H4 (cell line): ENCODE data around the gene DOP1B. TPM values are rescaled to one million over a fixed set of nuclear protein-coding genes. Genes with fewer than 3 reads are reported as not detected.
"Not testable (repeated sequence)": the region's sequence is repeated elsewhere in the genome, so short reads cannot be mapped to it uniquely, and the experiment has no call there.

Experiments used
- DNase-seq: peaks from one replicate; pipeline ENCODE4 v3.0.0-alpha.2; 2015; ENCODE audit warnings: low spot score
- total RNA-seq: library from RNA; depleted of rRNA; stranded (reverse); fragments of >200 nt; shearing (Covaris generic); gene quantifications from 2 replicates; pipeline ENCODE4 v1.2.3, GENCODE V29; 2014

The DOP1B gene
- total RNA-seq, 1 experiment from 2014 or later: 1.5 TPM

- peak; percentile 48 for DNase-seq
Measured at GRCh38 chr21:36134803-36135390, 21.7 kb upstream of the DOP1B start, which contains the start of gene CBR3. Gene CBR3 (plus strand): TSS chr21:36135079. CDS start chr21:36135193, 114 bp downstream.

GRCh38 chr21:36135391-36136102 is 21.1 kb upstream of the DOP1B start:
- peak; percentile 87 for DNase-seq

GRCh38 chr21:36139791-36140190 is 16.8 kb upstream of the DOP1B start:
- not testable (repeated sequence) for DNase-seq

GRCh38 chr21:36141513-36141925 is 15.1 kb upstream of the DOP1B start:
- DNase-seq: peak; percentile 90

GRCh38 chr21:36144233-36144632 is 12.4 kb upstream of the DOP1B start:
- DNase-seq: not testable (repeated sequence)

- no peak for DNase-seq
Measured at GRCh38 chr21:36145259-36145658, 11.4 kb upstream of the DOP1B start.

- DNase-seq: no peak
Measured at GRCh38 chr21:36147911-36148310, 8.7 kb upstream of the DOP1B start.

GRCh38 chr21:36148886-36149285 is 7.7 kb upstream of the DOP1B start:
- DNase-seq: no peak

GRCh38 chr21:36149788-36150711 is 6.6 kb upstream of the DOP1B start:
- peak; percentile 44 for DNase-seq

GRCh38 chr21:36155603-36156338 is 853 bp upstream of the DOP1B start:
- no peak for DNase-seq

GRCh38 chr21:36156339-36156814 is 247 bp upstream of the DOP1B start:
- peak; percentile 94 for DNase-seq

- DNase-seq: no peak
Measured at GRCh38 chr21:36159356-36159921, 2.8 kb downstream of the DOP1B start.

GRCh38 chr21:36160850-36161178 is 4.2 kb downstream of the DOP1B start:
- no peak for DNase-seq

- DNase-seq: no peak
Measured at GRCh38 chr21:36162631-36163030, 6.0 kb downstream of the DOP1B start.

- DNase-seq: no peak
Measured at GRCh38 chr21:36163750-36164741, 7.4 kb downstream of the DOP1B start.

GRCh38 chr21:36165356-36165755 is 8.7 kb downstream of the DOP1B start:
- DNase-seq: no peak

- no peak for DNase-seq
Measured at GRCh38 chr21:36166705-36167104, 10.1 kb downstream of the DOP1B start.

- DNase-seq: no peak
Measured at GRCh38 chr21:36167541-36167940, 10.9 kb downstream of the DOP1B start.

GRCh38 chr21:36169470-36170128 is 13.0 kb downstream of the DOP1B start:
- DNase-seq: no peak
